Astrocyte of the cerebellum (primary cell): Measurements from ENCODE around the gene FRMD5.

Experiments used
- DNase-seq: peaks from one replicate; pipeline ENCODE4 v3.0.0-alpha.2; 2011; ENCODE audit warnings: low read depth
- H3K4me3 ChIP-seq: 2 replicates; pipeline ENCODE4 v1.5.1; 2011; ENCODE audit warnings: mild to moderate bottlenecking, low read depth, low read length, moderate library complexity
- in situ Hi-C: cut with HindIII; loops from 2 replicates; pipeline ENCODE4 v1.10.0; 2017; ENCODE audit warnings: low sequenced_read_pairs
- TF ChIP-seq, protein P1 (sequence below): IDR thresholded peaks from 2 replicates; pipeline ENCODE4 v1.5.1; 2012; ENCODE audit warnings: low read length, low read depth, moderate library complexity, mild to moderate bottlenecking; ENCODE audit errors: missing control alignments

Gene FRMD5

GRCh38 chr15:44194323-44195150 is 534 bp downstream of the FRMD5 start:
- in situ Hi-C loops: no loop called here
- TF ChIP-seq, protein P1, sequence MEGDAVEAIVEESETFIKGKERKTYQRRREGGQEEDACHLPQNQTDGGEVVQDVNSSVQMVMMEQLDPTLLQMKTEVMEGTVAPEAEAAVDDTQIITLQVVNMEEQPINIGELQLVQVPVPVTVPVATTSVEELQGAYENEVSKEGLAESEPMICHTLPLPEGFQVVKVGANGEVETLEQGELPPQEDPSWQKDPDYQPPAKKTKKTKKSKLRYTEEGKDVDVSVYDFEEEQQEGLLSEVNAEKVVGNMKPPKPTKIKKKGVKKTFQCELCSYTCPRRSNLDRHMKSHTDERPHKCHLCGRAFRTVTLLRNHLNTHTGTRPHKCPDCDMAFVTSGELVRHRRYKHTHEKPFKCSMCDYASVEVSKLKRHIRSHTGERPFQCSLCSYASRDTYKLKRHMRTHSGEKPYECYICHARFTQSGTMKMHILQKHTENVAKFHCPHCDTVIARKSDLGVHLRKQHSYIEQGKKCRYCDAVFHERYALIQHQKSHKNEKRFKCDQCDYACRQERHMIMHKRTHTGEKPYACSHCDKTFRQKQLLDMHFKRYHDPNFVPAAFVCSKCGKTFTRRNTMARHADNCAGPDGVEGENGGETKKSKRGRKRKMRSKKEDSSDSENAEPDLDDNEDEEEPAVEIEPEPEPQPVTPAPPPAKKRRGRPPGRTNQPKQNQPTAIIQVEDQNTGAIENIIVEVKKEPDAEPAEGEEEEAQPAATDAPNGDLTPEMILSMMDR: no peak
- peak; percentile 64 for DNase-seq
- peak overlapping the region; percentile 84 for H3K4me3 ChIP-seq

- in situ Hi-C loops: no loop called here
- DNase-seq: no peak
- H3K4me3 ChIP-seq: peak overlapping the region; percentile 84
- TF ChIP-seq, protein P1: no peak
Observed at GRCh38 chr15:44193651-44194322, 1.3 kb downstream of the FRMD5 start.

- no peak overlapping the region for H3K4me3 ChIP-seq
- TF ChIP-seq, protein P1: no peak
- in situ Hi-C loops: no loop called here
- no peak for DNase-seq
Observed at GRCh38 chr15:44188795-44189194, 6.3 kb downstream of the FRMD5 start.

GRCh38 chr15:44186705-44187104 is 8.4 kb downstream of the FRMD5 start:
- no peak overlapping the region for H3K4me3 ChIP-seq
- in situ Hi-C loops: no loop called here
- DNase-seq: no peak
- TF ChIP-seq, protein P1: no peak

- in situ Hi-C loops: no loop called here
- H3K4me3 ChIP-seq: no peak overlapping the region
- TF ChIP-seq, protein P1: no peak
- no peak for DNase-seq
Observed at GRCh38 chr15:44183363-44183762, 11.7 kb downstream of the FRMD5 start.

- H3K4me3 ChIP-seq: no peak overlapping the region
- TF ChIP-seq, protein P1: no peak
- in situ Hi-C loops: no loop called here
- DNase-seq: no peak
Observed at GRCh38 chr15:44181410-44181809, 13.7 kb downstream of the FRMD5 start.
